Mononuclear cell (primary cell): ENCODE data around the gene HINT2. TPM values are rescaled to one million over a fixed set of nuclear protein-coding genes. Genes with fewer than 3 reads are reported as not detected.

Source experiments
- total RNA-seq: library from RNA; depleted of rRNA; stranded (reverse); fragments of >200 nt; gene quantifications from one replicate; pipeline ENCODE4 v1.2.3, GENCODE V29; 2012

HINT2 gene
- total RNA-seq, 1 donor, result 10.7 TPM

Other genes starting within 250 kb of the HINT2 start
- 7.7 TPM for gene TESK1, start 209.8 kb downstream of the HINT2 start, total RNA-seq
- 4.9 TPM for gene CD72, start 196.6 kb downstream of the HINT2 start, total RNA-seq
- 9.6 TPM for gene SIT1, start 164.1 kb downstream of the HINT2 start, total RNA-seq
- gene RMRP, start 157.0 kb downstream of the HINT2 start, total RNA-seq, result 37,843 TPM
- 6.9 TPM for gene CCDC107, start 156.8 kb downstream of the HINT2 start, total RNA-seq
- gene ARHGEF39, start 149.8 kb downstream of the HINT2 start, total RNA-seq, result 0.10 TPM
- not detected for gene CA9, start 141.1 kb downstream of the HINT2 start, total RNA-seq
- 7.3 TPM for gene TPM2, start 125.1 kb downstream of the HINT2 start, total RNA-seq
- gene TLN1, start 82.8 kb downstream of the HINT2 start, total RNA-seq, result 195 TPM
- gene CREB3, start 82.4 kb downstream of the HINT2 start, total RNA-seq, result 15.7 TPM
- gene GBA2, start 65.8 kb downstream of the HINT2 start, total RNA-seq, result 13.4 TPM
- gene RGP1, start 65.8 kb downstream of the HINT2 start, total RNA-seq, result 6.6 TPM
- not detected for gene MSMP, start 60.8 kb downstream of the HINT2 start, total RNA-seq
- gene NPR2, start 23.5 kb downstream of the HINT2 start, total RNA-seq, result 1.2 TPM
- gene SPAG8, start 2.8 kb downstream of the HINT2 start, total RNA-seq, result 0.42 TPM
- gene FAM221B, start 13.7 kb upstream of the HINT2 start, total RNA-seq, result not detected
- gene TMEM8B, start 14.2 kb upstream of the HINT2 start, total RNA-seq, result 2.0 TPM
- not detected for gene OR13J1, start 55.4 kb upstream of the HINT2 start, total RNA-seq
- not detected for gene HRCT1, start 91.2 kb upstream of the HINT2 start, total RNA-seq
- gene SPAAR, start 94.4 kb upstream of the HINT2 start, total RNA-seq, result not detected
- gene OR2S2, start 143.1 kb upstream of the HINT2 start, total RNA-seq, result not detected
- 9.2 TPM for gene RECK, start 221.9 kb upstream of the HINT2 start, total RNA-seq